Measurements from ENCODE around the gene CAPN13. TPM values are rescaled to one million over a fixed set of nuclear protein-coding genes. Genes with fewer than 3 reads are reported as not detected.
A peak's percentile ranks its signal among the peaks of the same experiment; 100 is the strongest.

The CAPN13 gene
- total RNA-seq, 1 donor from 2014 or later, result not detected

DNA sequence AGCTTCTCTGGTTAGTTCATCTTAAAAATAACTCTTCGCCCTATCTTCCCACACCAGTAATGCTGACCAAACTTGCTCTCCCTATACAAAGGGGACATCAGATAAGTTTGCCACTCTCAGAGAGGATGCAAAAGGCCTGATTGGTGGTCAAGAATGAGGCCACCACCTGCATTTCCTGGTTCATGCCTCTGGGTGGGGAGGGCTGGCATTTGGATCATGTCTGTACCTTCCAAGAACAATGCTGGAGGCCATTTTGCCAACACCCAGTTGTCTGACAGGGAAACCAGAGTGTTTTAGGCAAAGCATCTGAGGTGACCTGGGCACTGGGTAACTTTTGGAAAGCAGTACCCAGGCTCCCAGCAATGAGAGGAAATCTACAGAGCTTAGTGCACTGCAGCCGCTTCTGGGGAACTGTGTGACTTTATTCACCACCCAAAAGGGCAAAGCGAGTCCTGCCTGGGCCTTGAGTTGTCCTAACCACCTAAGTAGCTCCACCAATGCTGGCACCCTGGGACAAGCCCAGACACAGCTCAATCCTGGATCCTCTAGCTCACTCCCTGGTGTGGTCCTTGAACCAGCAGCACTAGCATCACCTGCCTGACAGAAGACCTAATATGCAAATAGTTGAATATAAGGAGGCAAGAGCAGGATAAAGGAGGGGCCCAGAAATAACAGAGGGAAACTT, 35.1 kb downstream of the CAPN13 start:
- no peak overlapping the region for H3K27ac Mint-ChIP-seq
- H3K36me3 Mint-ChIP-seq, result no peaks in the 10 kb centered on the region
- H3K27me3 Mint-ChIP-seq (ENCODE audit: low read depth), result peaks cover 19% of the 10 kb centered on the region
- DNase-seq (ENCODE audit: low spot score in 2 of 2, unreplicated experiment in 2 of 2), result peak in 1 of 2 experiments; percentile 29
- TF ChIP-seq, protein P1, sequence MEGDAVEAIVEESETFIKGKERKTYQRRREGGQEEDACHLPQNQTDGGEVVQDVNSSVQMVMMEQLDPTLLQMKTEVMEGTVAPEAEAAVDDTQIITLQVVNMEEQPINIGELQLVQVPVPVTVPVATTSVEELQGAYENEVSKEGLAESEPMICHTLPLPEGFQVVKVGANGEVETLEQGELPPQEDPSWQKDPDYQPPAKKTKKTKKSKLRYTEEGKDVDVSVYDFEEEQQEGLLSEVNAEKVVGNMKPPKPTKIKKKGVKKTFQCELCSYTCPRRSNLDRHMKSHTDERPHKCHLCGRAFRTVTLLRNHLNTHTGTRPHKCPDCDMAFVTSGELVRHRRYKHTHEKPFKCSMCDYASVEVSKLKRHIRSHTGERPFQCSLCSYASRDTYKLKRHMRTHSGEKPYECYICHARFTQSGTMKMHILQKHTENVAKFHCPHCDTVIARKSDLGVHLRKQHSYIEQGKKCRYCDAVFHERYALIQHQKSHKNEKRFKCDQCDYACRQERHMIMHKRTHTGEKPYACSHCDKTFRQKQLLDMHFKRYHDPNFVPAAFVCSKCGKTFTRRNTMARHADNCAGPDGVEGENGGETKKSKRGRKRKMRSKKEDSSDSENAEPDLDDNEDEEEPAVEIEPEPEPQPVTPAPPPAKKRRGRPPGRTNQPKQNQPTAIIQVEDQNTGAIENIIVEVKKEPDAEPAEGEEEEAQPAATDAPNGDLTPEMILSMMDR (IDR thresholded peaks at IDR 0.05; ENCODE audit: unreplicated experiment), result no peak
- H3K4me3 Mint-ChIP-seq, result no peak overlapping the region
- no peaks in the 10 kb centered on the region for H3K9me3 Mint-ChIP-seq
- peaks cover 1% of the 10 kb centered on the region for H3K4me1 Mint-ChIP-seq

DNA sequence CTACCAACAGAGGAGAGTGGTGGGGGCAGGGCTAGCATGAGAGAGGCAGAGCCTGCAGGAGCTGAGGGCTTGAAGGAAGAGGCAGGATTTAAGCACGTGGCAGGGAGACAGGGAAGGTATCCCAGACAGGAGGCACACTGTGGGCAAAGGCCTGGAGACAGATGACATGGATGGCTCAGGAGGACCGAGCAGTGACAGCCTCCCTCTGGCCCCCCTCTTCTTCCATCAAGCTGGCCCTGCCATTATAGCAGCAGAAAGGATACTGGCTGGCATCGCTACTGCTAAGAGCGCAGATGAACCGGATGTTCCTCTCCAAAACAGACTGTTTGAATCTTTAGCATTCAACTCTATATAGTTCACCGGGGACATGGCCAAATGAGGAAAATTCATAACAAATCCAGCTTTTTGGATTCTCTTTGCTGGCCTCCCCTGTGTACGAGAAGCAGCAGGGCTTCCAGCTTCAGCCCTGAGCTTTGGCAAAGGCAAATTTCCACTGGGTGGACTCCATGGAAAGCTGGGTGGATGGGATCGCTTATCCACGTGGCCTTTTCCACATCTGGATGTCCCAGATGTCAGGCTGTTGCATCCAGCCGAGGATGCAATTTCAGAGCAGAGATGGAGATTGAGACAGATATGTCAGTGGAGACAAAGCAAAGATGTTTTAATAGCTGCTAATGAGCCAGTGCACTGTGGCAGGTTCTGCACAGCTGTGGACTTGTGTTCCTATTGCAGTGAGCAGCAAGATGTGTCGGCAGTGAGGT, 36.2 kb downstream of the CAPN13 start:
- Mint-ChIP-seq H3K9me3 (no peaks in the 10 kb centered on the region), H3K27me3 (ENCODE audit: low read depth) (peaks cover 28% of the 10 kb centered on the region), H3K36me3 (no peaks in the 10 kb centered on the region), H3K27ac (no peak overlapping the region), H3K4me3 (no peak overlapping the region), H3K4me1 (no peaks in the 10 kb centered on the region)
- TF ChIP-seq, protein P1 (IDR thresholded peaks at IDR 0.05; ENCODE audit: unreplicated experiment), result no peak
- peak in 1 of 2 experiments; percentile 29 for DNase-seq (ENCODE audit: low spot score in 2 of 2, unreplicated experiment in 2 of 2)

DNA sequence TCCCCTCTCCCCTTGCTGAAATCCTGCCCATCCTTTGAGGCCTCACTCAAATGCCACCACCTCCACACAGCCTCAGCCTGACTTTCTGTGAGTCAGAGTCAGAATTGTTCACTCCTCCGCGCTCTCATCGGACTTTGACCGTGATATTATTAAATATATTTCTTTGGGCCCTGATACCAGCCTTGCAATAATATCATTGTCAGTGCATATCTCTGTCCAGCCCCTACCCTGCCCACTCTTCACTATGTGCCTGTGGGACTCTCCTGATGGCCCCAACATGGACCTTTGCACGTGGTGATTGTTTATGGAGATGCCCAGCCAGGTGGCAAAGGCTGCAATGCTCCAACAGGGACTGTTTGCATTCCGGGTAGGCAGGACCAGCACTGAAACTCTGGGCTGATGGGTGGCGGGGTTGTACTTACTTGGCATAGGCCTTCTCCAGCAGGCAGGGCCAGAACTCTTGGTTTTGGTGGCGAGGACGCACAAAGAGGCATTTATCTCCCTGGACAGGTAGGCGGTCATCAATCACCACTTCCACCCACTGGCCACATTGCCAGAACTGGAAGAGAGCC, 37.3 kb downstream of the CAPN13 start:
- Mint-ChIP-seq H3K9me3 (no peaks in the 10 kb centered on the region), H3K4me1 (no peaks in the 10 kb centered on the region), H3K27me3 (ENCODE audit: low read depth) (peaks cover 35% of the 10 kb centered on the region), H3K4me3 (no peak overlapping the region), H3K27ac (no peak overlapping the region), H3K36me3 (no peaks in the 10 kb centered on the region)
- no peak for DNase-seq (ENCODE audit: low spot score in 2 of 2, unreplicated experiment in 2 of 2)
- TF ChIP-seq, protein P1 (IDR thresholded peaks at IDR 0.05; ENCODE audit: unreplicated experiment), result no peak

DNA sequence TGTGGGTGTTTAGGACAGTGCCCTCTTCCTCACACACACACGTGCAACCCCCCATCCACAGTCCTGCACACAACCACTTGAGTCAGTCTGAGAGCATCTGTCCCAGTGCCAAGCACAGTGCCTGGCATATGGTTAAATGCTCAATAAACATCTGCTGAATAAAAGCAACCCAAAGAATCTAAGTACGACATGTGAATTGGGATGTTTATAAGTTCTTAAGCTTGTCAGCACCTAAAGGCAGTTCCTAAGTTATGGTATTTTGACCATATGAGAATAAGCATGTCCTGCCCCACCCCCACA, 37.8 kb downstream of the CAPN13 start:
- no peak overlapping the region for H3K4me3 Mint-ChIP-seq
- TF ChIP-seq, protein P1 (IDR thresholded peaks at IDR 0.05; ENCODE audit: unreplicated experiment), result no peak
- DNase-seq (ENCODE audit: low spot score in 2 of 2, unreplicated experiment in 2 of 2), result no peak
- no peaks in the 10 kb centered on the region for H3K9me3 Mint-ChIP-seq
- no peaks in the 10 kb centered on the region for H3K36me3 Mint-ChIP-seq
- no peak overlapping the region for H3K27ac Mint-ChIP-seq
- no peaks in the 10 kb centered on the region for H3K4me1 Mint-ChIP-seq
- peaks cover 37% of the 10 kb centered on the region for H3K27me3 Mint-ChIP-seq (ENCODE audit: low read depth)

DNA sequence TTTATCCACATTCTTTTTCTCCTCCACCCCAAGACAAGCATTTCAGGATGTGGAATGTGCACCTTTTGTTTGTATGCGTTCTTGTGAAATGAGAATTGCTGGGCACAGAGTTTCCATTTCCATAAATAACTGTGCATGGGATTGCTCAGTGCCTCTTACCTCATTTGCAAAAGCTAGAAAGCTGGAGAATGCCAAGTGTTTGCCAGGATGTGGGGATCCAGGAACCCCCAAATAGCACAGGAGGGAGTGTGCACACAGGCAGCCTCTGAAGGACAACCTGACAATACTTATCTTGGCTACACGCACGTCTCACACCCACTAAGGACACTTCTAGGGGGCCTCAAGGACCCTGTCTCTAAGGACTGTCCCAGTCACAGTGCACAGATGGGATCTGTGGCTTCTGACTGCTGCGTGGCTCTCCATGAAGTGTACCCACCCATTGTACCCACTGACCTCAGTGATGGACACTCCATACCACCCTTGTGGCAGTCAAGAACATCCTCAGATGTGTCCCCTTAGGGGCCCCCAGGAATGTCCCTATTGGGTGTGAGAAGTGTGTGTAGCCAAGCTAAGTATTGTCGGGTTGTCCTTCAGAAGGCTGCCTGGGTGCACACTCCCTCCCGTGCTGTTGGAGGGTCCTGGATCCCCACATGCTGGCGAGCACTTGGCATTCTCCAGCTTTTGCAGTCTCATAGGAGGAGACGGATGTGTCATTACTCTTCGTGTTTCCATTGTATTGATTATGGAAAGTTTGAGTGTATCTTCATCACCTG, 38.4 kb downstream of the CAPN13 start:
- Mint-ChIP-seq H3K4me1 (no peaks in the 10 kb centered on the region), H3K27me3 (ENCODE audit: low read depth) (peaks cover 37% of the 10 kb centered on the region), H3K36me3 (no peaks in the 10 kb centered on the region), H3K9me3 (no peaks in the 10 kb centered on the region), H3K4me3 (no peak overlapping the region), H3K27ac (no peak overlapping the region)
- DNase-seq (ENCODE audit: low spot score in 2 of 2, unreplicated experiment in 2 of 2), result no peak
- TF ChIP-seq, protein P1 (IDR thresholded peaks at IDR 0.05; ENCODE audit: unreplicated experiment), result no peak
